Vagina (tissue), 2 donors: Measurements from ENCODE around the gene MFAP2.

Source experiments
- CTCF ChIP-seq, 3 experiments: fragments of 450-650 bp in 2 of 3; fragments of 200-600 bp in 1 of 3; sonication (generic) in 1 of 3; IDR thresholded peaks; one replicate each; pipeline ENCODE4 v1.5.1; 2017 to 2019; ENCODE audit warnings: antibody characterized with exemption in 3 of 3, mild to moderate bottlenecking in 2 of 3, moderate library complexity in 2 of 3
- POLR2AphosphoS5 ChIP-seq, 2 donors: sonication (generic); formaldehyde crosslinking; IDR thresholded peaks; one replicate each; pipeline ENCODE4 v1.9.0; 2017; ENCODE audit warnings: antibody characterized with exemption in 2 of 2, mild to moderate bottlenecking in 2 of 2, low read depth in 1 of 2; ENCODE audit not compliant: insufficient read depth in 1 of 2

- TF ChIP-seq CTCF (IDR thresholded peaks at IDR 0.05) (no peak), POLR2AphosphoS5 (IDR thresholded peaks at IDR 0.05; ENCODE audit: insufficient read depth in 1 of 2, low read depth in 1 of 2) (no peak)
These were observed 2.3 kb downstream of the MFAP2 start for GRCh38 chr1:16978139-16978538.
